Endodermal cell (in vitro differentiated cells): Measurements from ENCODE around the gene SOX6. TPM values are rescaled to one million over a fixed set of nuclear protein-coding genes. Genes with fewer than 3 reads are reported as not detected.
A peak's percentile ranks its signal among the peaks of the same experiment; 100 is the strongest.

ENCODE experiments used
- DNase-seq: peaks from one replicate; pipeline ENCODE4 v3.0.0-alpha.2; 2017
- H3K27ac ChIP-seq: 2 replicates; pipeline ENCODE4 v1.5.1; 2013; ENCODE audit warnings: mild to moderate bottlenecking, low read depth, low read length, moderate library complexity
- H3K27me3 ChIP-seq: 2 replicates; pipeline ENCODE4 v1.6.1; 2013; ENCODE audit warnings: mild to moderate bottlenecking, low read length, moderate library complexity; ENCODE audit not compliant: insufficient read depth, control insufficient read depth, poor library complexity, severe bottlenecking
- H3K36me3 ChIP-seq: 2 replicates; pipeline ENCODE4 v1.7.0; 2013; ENCODE audit warnings: mild to moderate bottlenecking, low read length, moderate library complexity; ENCODE audit not compliant: control insufficient read depth, insufficient read depth
- H3K4me1 ChIP-seq: one replicate; pipeline ENCODE4 v1.7.0; 2013; ENCODE audit warnings: low read length; ENCODE audit not compliant: control insufficient read depth, insufficient read depth
- H3K4me3 ChIP-seq: 2 replicates; pipeline ENCODE4 v1.5.1; 2013; ENCODE audit warnings: mild to moderate bottlenecking, low read length, moderate library complexity
- H3K9ac ChIP-seq: 2 replicates; pipeline ENCODE4 v1.6.1; 2013; ENCODE audit warnings: mild to moderate bottlenecking, low read length, moderate library complexity; ENCODE audit not compliant: poor library complexity, severe bottlenecking; ENCODE audit errors: extremely low read depth
- H3K9me3 ChIP-seq: 2 replicates; pipeline ENCODE4 v1.6.1; 2013; ENCODE audit warnings: mild to moderate bottlenecking, low read length, moderate library complexity; ENCODE audit not compliant: control insufficient read depth
- H3K27ac Mint-ChIP-seq: 2 replicates; pipeline ENCODE4 v1.8.0; 2020; ENCODE audit warnings: mixed read lengths
- H3K27me3 Mint-ChIP-seq: 2 replicates; pipeline ENCODE4 v1.8.0; 2021; ENCODE audit warnings: mild to moderate bottlenecking, mixed read lengths; ENCODE audit not compliant: insufficient read depth
- H3K36me3 Mint-ChIP-seq: 2 replicates; pipeline ENCODE4 v1.8.0; 2020; ENCODE audit warnings: low read depth, mixed read lengths
- H3K4me1 Mint-ChIP-seq: 2 replicates; pipeline ENCODE4 v1.8.0; 2020; ENCODE audit warnings: mixed read lengths
- H3K4me3 Mint-ChIP-seq: 2 replicates; pipeline ENCODE4 v1.8.0; 2020; ENCODE audit warnings: mild to moderate bottlenecking, moderate library complexity, mixed read lengths
- H3K9me3 Mint-ChIP-seq: 2 replicates; pipeline ENCODE4 v1.8.0; 2020; ENCODE audit warnings: mild to moderate bottlenecking, mixed read lengths
- CTCF ChIP-seq: fragments of 200-600 bp; sonication (generic); conservative IDR thresholded peaks from 2 replicates; pipeline ENCODE4 v1.5.0; 2021; ENCODE audit warnings: antibody characterized with exemption, mild to moderate bottlenecking
- WGBS, 2 experiments: methylation state at CpG; one replicate each; pipeline versions ENCODE4 v1.1.5 to v1.1.7; 2013; ENCODE audit warnings: missing lambda C conversion rate in 2 of 2, mixed read lengths in 1 of 2; ENCODE audit not compliant: insufficient coverage in 1 of 2, insufficient read length in 1 of 2; 5-methylcytosine and 5-hydroxymethylcytosine counted together
- total RNA-seq, 2 donors: library from RNA; stranded (reverse); fragmentation: NEBNext Ultra II Directional in 1 of 2; extraction: Animal tissue kit (Norgen Biotek cat#: 25700) in 1 of 2; gene quantifications; 2 replicates in 1 of 2; 3 replicates in 1 of 2; pipeline ENCODE4 v1.2.1, GENCODE V29; 2021

The SOX6 gene
- total RNA-seq, 2 donors from 2014 or later = 0.13 to 0.20 TPM

- H3K4me3 Mint-ChIP-seq = no peak overlapping the region
- Histone ChIP-seq H3K9ac (no peak overlapping the region), H3K27ac (no peak overlapping the region), H3K4me1 (no peaks in the 10 kb centered on the region), H3K9me3 (peaks cover 8% of the 10 kb centered on the region), H3K36me3 (no peaks in the 10 kb centered on the region), H3K4me3 (no peak overlapping the region), H3K27me3 (no peaks in the 10 kb centered on the region)
- H3K4me1 Mint-ChIP-seq = peaks cover 2% of the 10 kb centered on the region
- TF ChIP-seq CTCF = no peak
- no peaks in the 10 kb centered on the region for H3K36me3 Mint-ChIP-seq
- 60 to 91% methylated on average over 1 to 6 of the region's 6 CpGs for WGBS, 2 experiments
- peaks cover 7% of the 10 kb centered on the region for H3K27me3 Mint-ChIP-seq
- no peaks in the 10 kb centered on the region for H3K9me3 Mint-ChIP-seq
- no peak overlapping the region for H3K27ac Mint-ChIP-seq
- peak; percentile 37 for DNase-seq
Observed at GRCh38 chr11:15920856-15921629, 435.3 kb downstream of the SOX6 start.

- Mint-ChIP-seq H3K9me3 (no peaks in the 10 kb centered on the region), H3K4me3 (no peak overlapping the region), H3K36me3 (no peaks in the 10 kb centered on the region), H3K4me1 (peaks cover 2% of the 10 kb centered on the region), H3K27me3 (peaks cover 16% of the 10 kb centered on the region), H3K27ac (no peak overlapping the region)
- H3K27me3 ChIP-seq = no peaks in the 10 kb centered on the region
- H3K27ac ChIP-seq = no peak overlapping the region
- H3K9ac ChIP-seq = no peak overlapping the region
- WGBS, 2 experiments = 75 to 93% methylated on average over 1 of the region's 1 CpG
- no peaks in the 10 kb centered on the region for H3K4me1 ChIP-seq
- peaks cover 10% of the 10 kb centered on the region for H3K9me3 ChIP-seq
- DNase-seq = no peak
- no peak overlapping the region for H3K4me3 ChIP-seq
- no peaks in the 10 kb centered on the region for H3K36me3 ChIP-seq
- no peak for TF ChIP-seq CTCF
Observed at GRCh38 chr11:15918674-15919073, 437.7 kb downstream of the SOX6 start.

- Mint-ChIP-seq H3K27me3 (peaks cover 16% of the 10 kb centered on the region), H3K27ac (no peak overlapping the region), H3K36me3 (no peaks in the 10 kb centered on the region), H3K9me3 (no peaks in the 10 kb centered on the region), H3K4me3 (no peak overlapping the region), H3K4me1 (peaks cover 4% of the 10 kb centered on the region)
- H3K36me3 ChIP-seq = no peaks in the 10 kb centered on the region
- peak; percentile 50 for TF ChIP-seq CTCF
- H3K27me3 ChIP-seq = no peaks in the 10 kb centered on the region
- 82% methylated on average over 2 of the region's 2 CpGs; no CpG with 5 or more reads in 1 of the 2 experiments for WGBS, 2 experiments
- no peak overlapping the region for H3K4me3 ChIP-seq
- peak; percentile 70 for DNase-seq
- H3K9ac ChIP-seq = no peak overlapping the region
- no peak overlapping the region for H3K27ac ChIP-seq
- H3K9me3 ChIP-seq = peaks cover 10% of the 10 kb centered on the region
- no peaks in the 10 kb centered on the region for H3K4me1 ChIP-seq
Observed at GRCh38 chr11:15918212-15918611, 438.1 kb downstream of the SOX6 start.
